ENCODE measurements around the gene MED28. TPM values are rescaled to one million over a fixed set of nuclear protein-coding genes. Genes with fewer than 3 reads are reported as not detected.

Gene MED28, protein sequence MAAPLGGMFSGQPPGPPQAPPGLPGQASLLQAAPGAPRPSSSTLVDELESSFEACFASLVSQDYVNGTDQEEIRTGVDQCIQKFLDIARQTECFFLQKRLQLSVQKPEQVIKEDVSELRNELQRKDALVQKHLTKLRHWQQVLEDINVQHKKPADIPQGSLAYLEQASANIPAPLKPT
- total RNA-seq (2022; extraction: Qiagen RNA extraction; ENCODE audit: low read depth) = 26.0 to 47.7 TPM (median 29.1 TPM) in 5 replicates

GRCh38 chr4:17614416-17615299 lies at the start of gene MED28:
MED28 (plus strand) TSS chr4:17614641; CDS start chr4:17614655, 14 bp downstream.

DNA sequence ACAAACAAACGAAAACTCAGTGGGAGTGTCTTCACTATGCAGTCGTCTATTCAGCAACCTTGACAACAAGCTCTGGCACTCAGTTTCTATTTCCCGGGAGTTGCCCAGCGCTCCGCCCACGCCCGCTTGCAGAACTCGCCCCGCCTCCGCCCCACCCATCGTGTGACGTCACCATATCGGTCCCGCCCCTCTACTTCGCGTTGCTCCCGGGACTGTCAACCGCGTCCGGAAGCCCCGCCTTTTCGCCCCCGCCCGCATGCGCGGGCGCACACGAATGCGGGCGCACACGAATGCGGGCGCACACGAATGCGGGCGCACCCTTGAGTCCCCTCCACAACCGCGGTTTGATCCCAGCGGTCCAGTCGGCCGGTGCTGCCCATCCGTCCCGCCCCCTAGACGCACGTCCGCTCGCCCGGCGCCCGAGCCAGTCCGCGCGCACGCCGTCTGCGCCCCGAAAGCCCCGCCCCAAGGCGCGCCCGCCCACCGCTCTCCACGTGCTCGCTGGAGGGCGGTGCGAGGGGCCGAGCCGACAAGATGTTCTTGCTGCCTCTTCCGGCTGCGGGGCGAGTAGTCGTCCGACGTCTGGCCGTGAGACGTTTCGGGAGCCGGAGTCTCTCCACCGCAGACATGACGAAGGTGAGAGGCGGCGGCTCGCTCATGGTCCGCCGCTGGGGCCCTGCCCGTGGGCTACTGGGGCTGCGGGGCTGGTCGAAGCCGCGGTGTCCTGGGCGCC lies 37.3 kb upstream of the MED28 start, which contains the start of gene LAP3:
Gene LAP3 (plus strand): TSS at position 267 of the 733 bp plus-strand sequence. CDS start 268 bp downstream, at position 535.

Other genes with a start within 250 kb of the MED28 start
- gene QDPR, start 102.6 kb upstream of the MED28 start, total RNA-seq (2022; extraction: Qiagen RNA extraction; ENCODE audit: low read depth) = 44.8 to 54.4 TPM (median 50.6 TPM) in 5 replicates
- gene CLRN2, start 99.5 kb upstream of the MED28 start, total RNA-seq (2022; extraction: Qiagen RNA extraction; ENCODE audit: low read depth) = not detected in 5 replicates
- gene LAP3, start 37.4 kb upstream of the MED28 start, total RNA-seq (2022; extraction: Qiagen RNA extraction; ENCODE audit: low read depth) = 33.8 to 47.4 TPM (median 36.0 TPM) in 5 replicates
- gene FAM184B, start 167.0 kb downstream of the MED28 start, total RNA-seq (2022; extraction: Qiagen RNA extraction; ENCODE audit: low read depth) = 0.03 to 0.05 TPM (median 0.03 TPM) in 4 of 5 replicates, not detected in the other
- gene DCAF16, start 196.1 kb downstream of the MED28 start, total RNA-seq (2022; extraction: Qiagen RNA extraction; ENCODE audit: low read depth) = 3.9 to 10.3 TPM (median 7.2 TPM) in 5 replicates
- gene NCAPG, start 196.3 kb downstream of the MED28 start, total RNA-seq (2022; extraction: Qiagen RNA extraction; ENCODE audit: low read depth) = 12.6 to 29.4 TPM (median 26.2 TPM) in 5 replicates

Measured in A549 treated with RU486 at 1 μM for 4 hours (cell line).